ENCODE results near the gene PCDH15. TPM values are rescaled to one million over a fixed set of nuclear protein-coding genes. Genes with fewer than 3 reads are reported as not detected.

The PCDH15 gene
- total and polyA plus RNA-seq, 9 of the 15 experiments (the other 6 are each of a cell fraction or from before 2014, with no cell fraction given): not detected

GRCh38 chr10:53909791-53910190, 891.2 kb downstream of the PCDH15 start (continued):
- TF ChIP-seq CHD7 (IDR thresholded peaks at IDR 0.05; ENCODE audit: low read depth, low read length): no peak
- no peak for TF ChIP-seq POLR3G (IDR thresholded peaks at IDR 0.05; ENCODE audit: extremely low read depth, insufficient read length, insufficient replicate concordance)

Data from K562 (cell line).